Measurements from ENCODE around the gene PDE9A. TPM values are rescaled to one million over a fixed set of nuclear protein-coding genes. Genes with fewer than 3 reads are reported as not detected.

PDE9A gene
- total and polyA plus RNA-seq, 2 donors (not counting 1 experiment from before 2014, with no cell fraction given): 0.34 to 5.8 TPM

GRCh38 chr21:42624936-42625335 lies 28.5 kb upstream of the PDE9A start:
- Histone ChIP-seq H3K9ac (ENCODE audit: low read length) (no peak overlapping the region), H3K4me3 (ENCODE audit: control extremely low read depth in 1 of 5, extremely low read depth in 1 of 5, insufficient read depth in 1 of 5, low read depth in 2 of 5, low read length in 4 of 5) (no peak overlapping the region), H3K36me3 (replicated peaks in 1 of 2; ENCODE audit: control extremely low read depth in 1 of 2, control insufficient read depth in 1 of 2, extremely low read depth in 1 of 2, insufficient read depth in 2 of 2, low read length in 1 of 2) (no peaks in the 10 kb centered on the region), H3K27ac (ENCODE audit: low read length in 2 of 2) (no peak overlapping the region), H3K9me3 (ENCODE audit: control extremely low read depth in 1 of 3, control insufficient read depth in 2 of 3, insufficient read depth in 1 of 3, low read length in 2 of 3) (no peaks in the 10 kb centered on the region), H3K4me2 (replicated peaks; ENCODE audit: low read depth, low read length, poor library complexity, severe bottlenecking) (no peak overlapping the region), H3K27me3 (replicated peaks in 1 of 4; ENCODE audit: control extremely low read depth in 1 of 4, control insufficient read depth in 3 of 4, insufficient read depth in 4 of 4, low read length in 3 of 4) (peaks cover 0 to 11% (median 0%) of the 10 kb centered on the region in 4 experiments), H2AFZ (ENCODE audit: insufficient read depth, low read depth, low read length, poor library complexity, severe bottlenecking) (no peak overlapping the region), H3K4me1 (ENCODE audit: control insufficient read depth in 2 of 2, insufficient read depth in 2 of 2, low read length in 2 of 2) (peaks cover 0 to 3% of the 10 kb centered on the region in 2 donors), H3K79me2 (ENCODE audit: control insufficient read depth, insufficient read depth, low read length) (no peaks in the 10 kb centered on the region), H4K20me1 (ENCODE audit: control insufficient read depth, insufficient read depth, low read length, poor library complexity, severe bottlenecking) (no peaks in the 10 kb centered on the region)
- CTCF ChIA-PET: no interaction called here
- no peak overlapping the region for H3K27ac Mint-ChIP-seq
- DNase-seq (no peak), ATAC-seq (ENCODE audit: low read depth) (no peak)
- no peak overlapping the region for H3K4me3 Mint-ChIP-seq
- POLR2A ChIA-PET: interaction anchor here (0.6 kb wide), 1 partner anchor 181 kb away, joined by 3 read pairs; no protein-coding TSS in a partner anchor
- no peaks in the 10 kb centered on the region for H3K4me1 Mint-ChIP-seq
- TF ChIP-seq, protein P1, sequence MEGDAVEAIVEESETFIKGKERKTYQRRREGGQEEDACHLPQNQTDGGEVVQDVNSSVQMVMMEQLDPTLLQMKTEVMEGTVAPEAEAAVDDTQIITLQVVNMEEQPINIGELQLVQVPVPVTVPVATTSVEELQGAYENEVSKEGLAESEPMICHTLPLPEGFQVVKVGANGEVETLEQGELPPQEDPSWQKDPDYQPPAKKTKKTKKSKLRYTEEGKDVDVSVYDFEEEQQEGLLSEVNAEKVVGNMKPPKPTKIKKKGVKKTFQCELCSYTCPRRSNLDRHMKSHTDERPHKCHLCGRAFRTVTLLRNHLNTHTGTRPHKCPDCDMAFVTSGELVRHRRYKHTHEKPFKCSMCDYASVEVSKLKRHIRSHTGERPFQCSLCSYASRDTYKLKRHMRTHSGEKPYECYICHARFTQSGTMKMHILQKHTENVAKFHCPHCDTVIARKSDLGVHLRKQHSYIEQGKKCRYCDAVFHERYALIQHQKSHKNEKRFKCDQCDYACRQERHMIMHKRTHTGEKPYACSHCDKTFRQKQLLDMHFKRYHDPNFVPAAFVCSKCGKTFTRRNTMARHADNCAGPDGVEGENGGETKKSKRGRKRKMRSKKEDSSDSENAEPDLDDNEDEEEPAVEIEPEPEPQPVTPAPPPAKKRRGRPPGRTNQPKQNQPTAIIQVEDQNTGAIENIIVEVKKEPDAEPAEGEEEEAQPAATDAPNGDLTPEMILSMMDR (IDR thresholded peaks at IDR 0.05): no peak
- TF ChIP-seq EZH2 (IDR thresholded peaks at IDR 0.05; ENCODE audit: borderline replicate concordance, insufficient read depth, low read depth, low read length, poor library complexity, severe bottlenecking): no peak
- peaks cover 39% of the 10 kb centered on the region for H3K27me3 Mint-ChIP-seq
- no peaks in the 10 kb centered on the region for H3K9me3 Mint-ChIP-seq (ENCODE audit: insufficient read depth)
- 71% methylated on average over 3 of the region's 6 CpGs for WGBS (ENCODE audit: insufficient coverage)
- intact Hi-C loops (cut with micrococcal nuclease): no loop called here

- Histone ChIP-seq H3K36me3 (replicated peaks in 1 of 2; ENCODE audit: control extremely low read depth in 1 of 2, control insufficient read depth in 1 of 2, extremely low read depth in 1 of 2, insufficient read depth in 2 of 2, low read length in 1 of 2) (no peaks in the 10 kb centered on the region), H3K9me3 (ENCODE audit: control extremely low read depth in 1 of 3, control insufficient read depth in 2 of 3, insufficient read depth in 1 of 3, low read length in 2 of 3) (no peaks in the 10 kb centered on the region), H4K20me1 (ENCODE audit: control insufficient read depth, insufficient read depth, low read length, poor library complexity, severe bottlenecking) (no peaks in the 10 kb centered on the region), H3K4me2 (replicated peaks; ENCODE audit: low read depth, low read length, poor library complexity, severe bottlenecking) (no peak overlapping the region), H3K27me3 (replicated peaks in 1 of 4; ENCODE audit: control extremely low read depth in 1 of 4, control insufficient read depth in 3 of 4, insufficient read depth in 4 of 4, low read length in 3 of 4) (peaks cover 0 to 9% (median 0%) of the 10 kb centered on the region in 4 experiments), H2AFZ (ENCODE audit: insufficient read depth, low read depth, low read length, poor library complexity, severe bottlenecking) (no peak overlapping the region), H3K4me3 (ENCODE audit: control extremely low read depth in 1 of 5, extremely low read depth in 1 of 5, insufficient read depth in 1 of 5, low read depth in 2 of 5, low read length in 4 of 5) (no peak overlapping the region), H3K79me2 (ENCODE audit: control insufficient read depth, insufficient read depth, low read length) (no peaks in the 10 kb centered on the region), H3K4me1 (ENCODE audit: control insufficient read depth in 2 of 2, insufficient read depth in 2 of 2, low read length in 2 of 2) (peaks cover 0 to 3% of the 10 kb centered on the region in 2 donors), H3K9ac (ENCODE audit: low read length) (no peak overlapping the region), H3K27ac (ENCODE audit: low read length in 2 of 2) (no peak overlapping the region)
- no peak for DNase-seq
- TF ChIP-seq, protein P1 (IDR thresholded peaks at IDR 0.05): no peak
- no peak for TF ChIP-seq EZH2 (IDR thresholded peaks at IDR 0.05; ENCODE audit: borderline replicate concordance, insufficient read depth, low read depth, low read length, poor library complexity, severe bottlenecking)
- Mint-ChIP-seq H3K4me3 (no peak overlapping the region), H3K4me1 (no peaks in the 10 kb centered on the region), H3K9me3 (ENCODE audit: insufficient read depth) (no peaks in the 10 kb centered on the region), H3K27ac (no peak overlapping the region), H3K27me3 (peaks cover 33% of the 10 kb centered on the region)
- POLR2A ChIA-PET: no interaction called here
- WGBS (ENCODE audit: insufficient coverage): 94% methylated on average over 12 of the region's 14 CpGs
- intact Hi-C loops (cut with micrococcal nuclease): no loop called here
- ATAC-seq (ENCODE audit: low read depth): no peak
- CTCF ChIA-PET: interaction anchor here (0.6 kb wide), 1 partner anchor 1012 kb away, joined by 4 read pairs; no protein-coding TSS in a partner anchor
These were observed 27.2 kb upstream of the PDE9A start for GRCh38 chr21:42626171-42626570.
